HG02588 (cell line): Measurements from ENCODE around the gene ALK.

Experiments
- ATAC-seq: cut with Tn5 transposase; IDR thresholded peaks from one replicate; pipeline ENCODE4 v1.9.1; 2021; ENCODE audit warnings: mild to moderate bottlenecking, moderate library complexity; ENCODE audit not compliant: unreplicated experiment

Gene ALK

DNA sequence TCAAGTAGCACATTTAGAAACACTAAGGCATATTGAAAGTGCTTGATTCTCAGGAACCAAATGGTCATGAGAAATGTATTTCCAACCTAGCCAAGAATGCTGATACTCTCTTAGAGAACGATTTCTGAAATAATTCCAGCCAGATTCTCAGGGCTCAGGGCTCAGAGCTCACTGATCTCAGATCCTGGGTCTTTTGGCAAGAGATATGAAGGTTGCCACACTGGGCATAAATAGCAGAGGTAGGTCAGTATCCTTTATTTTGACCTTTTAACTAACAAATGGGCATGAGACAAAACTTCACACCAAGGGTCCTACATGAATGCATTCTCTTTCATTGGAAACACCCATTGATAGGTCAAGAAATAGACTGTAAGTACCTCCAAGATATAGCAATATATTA lies 364.1 kb downstream of the ALK start:
- no peak for ATAC-seq

DNA sequence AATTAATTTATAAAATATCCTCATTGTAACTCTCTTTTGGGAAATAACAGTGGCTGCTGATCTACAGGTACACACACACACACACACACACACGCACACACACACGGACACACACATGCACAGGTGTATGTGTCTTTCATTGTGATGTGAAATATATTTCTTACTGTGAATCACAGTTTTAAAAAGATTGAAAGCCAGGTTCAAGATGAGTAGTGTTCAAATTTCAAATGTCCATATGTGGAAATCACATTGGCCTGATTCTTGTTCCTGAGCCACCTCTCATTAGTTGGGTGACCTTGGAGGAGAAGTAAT lies 372.4 kb downstream of the ALK start:
- ATAC-seq: no peak

DNA sequence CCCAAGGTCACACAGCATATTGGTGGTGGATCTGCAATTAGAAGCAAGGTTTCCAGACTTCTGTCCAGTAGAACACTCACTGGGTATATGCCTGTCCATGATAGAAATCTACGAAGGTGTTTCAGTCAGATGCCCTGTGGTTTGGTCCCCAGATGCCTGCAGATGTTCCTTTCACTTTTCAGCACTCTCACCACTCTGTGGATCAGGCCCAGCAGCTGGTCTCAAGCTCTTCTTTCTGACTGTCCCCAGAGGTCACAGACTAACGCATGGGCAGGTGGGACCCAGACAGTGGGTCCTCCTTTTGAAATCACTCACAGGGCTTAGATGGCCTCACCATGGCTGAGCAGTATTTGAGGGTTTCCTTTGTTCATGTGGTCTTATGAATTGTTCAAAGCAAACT lies 376.5 kb downstream of the ALK start:
- no peak for ATAC-seq

DNA sequence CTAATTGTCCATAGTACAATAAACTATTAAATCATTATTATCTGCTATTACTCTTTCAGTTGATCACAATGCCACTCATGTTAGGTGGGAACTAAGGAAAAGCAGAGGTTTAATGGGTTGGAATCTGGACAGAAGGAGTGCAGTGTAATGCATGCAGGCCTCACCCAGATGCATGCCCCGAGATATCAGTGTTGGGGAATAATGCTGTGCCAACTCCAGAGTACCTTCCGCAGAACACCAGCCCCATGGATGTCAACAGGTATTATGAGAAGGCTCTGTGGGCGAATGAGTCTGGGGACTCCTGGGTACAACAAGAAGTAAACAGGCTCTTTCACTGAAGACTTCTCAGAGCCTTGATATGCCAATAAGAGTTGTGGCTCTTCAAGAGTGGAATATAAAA lies 377.4 kb downstream of the ALK start:
- ATAC-seq: no peak

- no peak for ATAC-seq
Observed at GRCh38 chr2:29535188-29535587, 386.2 kb downstream of the ALK start.

- ATAC-seq: no peak
Observed at GRCh38 chr2:29532436-29532835, 388.9 kb downstream of the ALK start.

DNA sequence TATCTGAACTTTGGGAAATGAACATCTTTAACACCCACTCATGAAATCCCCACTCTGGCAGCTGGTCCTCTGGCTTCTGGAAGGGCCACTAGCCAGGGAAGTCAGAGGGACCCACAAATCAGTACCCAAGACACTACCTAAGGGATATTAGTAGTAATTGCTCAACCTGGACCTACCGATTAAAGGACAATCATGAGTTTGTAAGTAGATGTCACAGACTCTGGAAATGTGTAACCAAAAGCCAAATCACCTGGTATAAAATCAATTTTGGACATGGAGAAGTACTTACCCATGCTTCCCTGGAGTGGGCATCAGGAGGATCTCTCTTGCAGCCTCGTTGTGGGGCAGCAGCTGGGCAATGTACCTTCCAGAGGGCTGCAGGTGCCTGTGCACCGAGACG lies 389.8 kb downstream of the ALK start:
- ATAC-seq: no peak

GRCh38 chr2:29530281-29530680 lies 391.1 kb downstream of the ALK start:
- ATAC-seq: no peak

- ATAC-seq: no peak
Observed at GRCh38 chr2:29528891-29529520, 392.4 kb downstream of the ALK start.

DNA sequence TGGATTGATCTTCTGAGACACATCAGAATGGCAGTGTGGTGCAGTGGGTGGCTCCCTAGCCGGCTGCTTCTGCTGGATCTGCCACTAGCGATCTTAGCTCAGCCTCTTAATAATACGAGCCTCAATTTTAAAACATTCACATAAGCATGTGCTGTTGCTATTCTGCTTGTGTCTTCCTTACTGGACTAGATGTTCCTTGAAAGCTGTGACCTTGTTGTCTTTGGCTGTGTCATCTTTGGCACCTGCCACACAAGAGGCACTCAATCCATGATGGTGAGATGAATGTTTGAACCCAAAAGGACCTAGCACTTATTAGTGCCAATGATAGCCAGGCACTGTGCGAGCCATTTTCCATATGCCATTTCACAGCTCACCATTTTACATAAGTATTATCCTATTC lies 393.0 kb downstream of the ALK start:
- no peak for ATAC-seq

GRCh38 chr2:29527947-29528346 lies 393.4 kb downstream of the ALK start:
- no peak for ATAC-seq

DNA sequence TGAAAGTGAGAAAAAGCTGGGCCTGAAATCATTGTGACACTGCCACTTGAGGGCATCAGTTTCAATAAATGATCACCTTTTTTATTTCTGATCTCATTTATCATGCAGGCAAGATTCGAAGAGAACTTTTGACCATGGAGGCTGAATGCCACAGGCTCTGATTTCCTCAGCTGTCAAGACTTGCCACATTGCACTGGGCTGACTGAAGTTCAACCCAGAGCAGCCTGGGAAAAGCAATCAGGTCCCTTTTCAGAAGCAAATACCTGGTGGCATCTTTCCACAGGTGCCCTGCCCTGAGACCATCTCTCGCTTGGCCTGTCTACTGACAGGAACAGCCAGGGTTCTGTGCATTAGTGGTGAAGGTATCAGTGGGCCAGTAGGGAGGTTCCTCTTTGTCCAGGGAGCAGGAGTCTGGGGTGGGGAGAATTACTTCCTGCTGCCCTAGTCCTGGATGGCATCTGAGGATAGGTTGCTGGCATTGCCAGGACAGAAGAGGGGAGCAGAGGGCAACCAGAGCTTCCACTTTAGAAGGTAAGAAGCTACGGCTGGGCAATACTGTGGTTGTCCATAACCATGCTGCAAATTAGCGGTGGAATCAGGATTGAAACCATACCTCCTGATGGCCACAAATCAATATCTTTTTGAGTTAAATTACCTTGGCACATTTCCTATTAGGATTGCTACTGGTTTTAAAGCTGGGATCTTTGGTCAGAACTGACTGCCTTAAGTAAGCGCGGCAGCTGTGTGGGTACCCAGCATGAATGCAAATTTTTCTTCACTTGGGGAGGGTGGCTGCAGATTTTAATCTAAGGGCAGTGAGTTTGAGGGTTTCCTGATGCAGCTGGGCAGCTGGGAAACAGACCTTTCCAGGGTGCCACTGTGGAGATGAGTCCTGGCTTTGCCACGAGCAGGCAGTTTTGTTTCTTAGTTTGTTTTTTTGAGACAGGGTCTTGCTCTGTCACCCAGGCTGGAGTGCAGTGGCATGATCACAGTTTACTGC lies 394.5 kb downstream of the ALK start:
- ATAC-seq: no peak

- ATAC-seq: no peak
Observed at GRCh38 chr2:29525921-29526320, 395.5 kb downstream of the ALK start.

- ATAC-seq: no peak
Observed at GRCh38 chr2:29524652-29525051, 396.7 kb downstream of the ALK start.

DNA sequence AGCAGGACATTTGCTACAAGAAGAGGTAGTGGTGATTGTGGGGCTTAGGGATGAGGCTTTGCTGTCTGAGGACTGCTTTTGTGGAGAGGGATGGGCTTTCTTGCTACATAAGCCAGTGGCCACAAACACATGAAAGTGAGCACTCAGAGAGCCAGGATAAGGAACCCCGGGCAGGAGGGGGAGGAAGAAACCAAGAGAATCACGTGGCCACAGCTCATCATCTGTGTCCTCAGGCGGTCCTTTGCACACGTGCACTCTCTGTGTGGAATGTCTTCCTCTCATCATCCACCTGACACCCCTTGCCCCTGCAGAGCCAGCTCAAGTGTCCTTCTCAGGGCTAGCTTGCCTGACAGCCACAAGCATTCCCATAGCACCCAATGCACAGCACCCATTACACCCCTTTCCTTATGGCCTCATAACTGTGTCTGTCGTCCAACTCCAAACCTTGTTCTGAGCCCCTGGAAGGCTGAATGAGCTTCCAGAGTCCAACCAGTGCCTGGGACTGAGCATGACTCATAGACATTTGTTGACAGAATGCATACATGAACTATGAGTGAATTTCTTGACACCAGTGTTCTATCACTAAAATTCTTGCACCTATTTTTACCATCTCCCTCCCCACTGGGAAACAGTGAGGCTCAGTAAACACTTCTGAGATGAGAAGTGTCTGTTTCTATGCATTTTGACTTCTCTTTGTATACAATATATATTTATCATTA lies 398.3 kb downstream of the ALK start:
- ATAC-seq: no peak

DNA sequence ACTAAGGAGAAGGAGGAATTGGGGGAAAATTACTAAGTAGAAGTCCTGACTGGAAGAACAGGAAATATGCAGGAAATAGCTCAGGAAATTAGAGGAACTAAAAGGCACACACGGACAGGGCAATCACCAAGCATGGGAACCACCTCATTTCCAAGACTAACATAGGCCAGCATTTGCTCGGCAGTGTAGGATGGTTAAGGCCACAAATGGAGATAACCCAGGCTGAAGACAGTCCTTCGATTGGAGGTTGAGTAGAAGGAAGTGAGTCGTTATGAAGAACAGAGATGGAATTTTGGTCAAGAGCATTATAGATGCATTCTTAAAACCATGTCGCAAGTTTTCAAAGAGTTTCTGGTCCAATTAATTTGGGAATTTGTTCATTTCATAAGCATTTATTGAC lies 401.4 kb downstream of the ALK start:
- no peak for ATAC-seq

- ATAC-seq: no peak
Observed at GRCh38 chr2:29519338-29519925, 402.0 kb downstream of the ALK start.

DNA sequence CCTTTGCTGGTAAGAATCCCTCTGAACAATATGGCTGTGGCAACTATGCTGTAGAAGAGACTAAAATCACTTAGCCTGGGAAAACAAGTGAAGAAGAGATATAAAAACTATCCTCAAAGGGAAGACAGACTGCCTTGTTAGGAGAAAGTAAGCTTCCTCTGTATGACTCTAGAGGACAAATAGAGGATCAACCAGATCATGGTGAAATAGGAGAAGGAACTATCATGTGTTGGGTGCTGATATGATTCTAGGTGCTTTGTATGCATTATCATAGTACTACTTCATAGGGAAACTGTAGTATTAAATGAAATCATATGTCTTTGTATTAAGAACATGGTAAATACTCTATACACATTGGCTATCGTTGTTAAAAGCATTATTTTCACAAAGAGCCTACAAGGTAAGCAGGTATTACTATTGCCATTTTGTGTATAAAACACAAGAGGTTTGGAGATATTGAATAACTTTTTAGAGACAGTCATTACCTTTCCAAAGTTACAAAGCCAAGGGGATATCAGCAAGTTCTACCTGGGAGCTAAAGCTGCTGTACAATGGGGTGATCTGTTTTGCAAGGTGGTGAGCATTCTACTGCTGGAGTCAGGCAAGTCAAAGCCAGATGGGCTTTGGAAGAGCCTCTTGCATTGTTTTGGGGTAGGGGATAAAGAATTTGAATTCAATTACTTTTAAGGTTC lies 402.6 kb downstream of the ALK start:
- no peak for ATAC-seq

DNA sequence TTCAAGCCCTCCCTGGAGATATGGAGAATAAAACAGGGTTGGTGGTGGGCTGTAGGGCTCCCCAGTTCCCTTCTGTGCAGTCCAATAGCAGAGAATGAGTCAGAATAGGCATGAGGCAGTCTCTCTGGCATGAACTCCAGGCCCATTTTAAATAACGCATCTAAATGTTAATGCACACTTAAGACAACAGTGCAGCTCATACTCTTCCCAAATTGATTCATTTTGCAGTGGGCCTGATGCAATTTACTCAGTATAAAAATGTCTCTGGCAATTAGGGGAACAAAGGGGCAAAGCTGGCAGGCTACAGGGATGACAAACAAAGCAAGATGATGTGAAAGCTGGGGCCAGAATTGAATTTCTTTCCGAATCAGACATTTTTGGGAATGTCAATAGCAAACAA lies 403.4 kb downstream of the ALK start:
- no peak for ATAC-seq

DNA sequence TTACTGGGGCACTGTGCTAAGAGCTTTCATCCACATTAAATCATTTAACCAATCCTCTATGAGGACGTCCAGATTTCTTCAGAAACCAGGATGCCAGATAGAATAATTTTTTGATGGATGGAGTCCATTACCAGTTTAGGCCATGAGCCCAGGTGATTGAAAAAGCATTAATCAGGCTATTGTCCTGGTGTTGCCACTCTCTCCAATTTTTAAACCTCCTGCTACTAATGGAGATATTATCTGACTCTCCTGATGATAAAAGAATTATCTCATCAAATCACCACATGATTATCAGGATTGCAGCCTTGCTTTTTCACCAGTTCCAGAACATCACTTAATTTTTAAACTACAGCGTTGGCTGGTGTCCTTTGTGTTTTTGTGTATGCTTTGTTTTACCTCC lies 404.0 kb downstream of the ALK start:
- ATAC-seq: no peak

DNA sequence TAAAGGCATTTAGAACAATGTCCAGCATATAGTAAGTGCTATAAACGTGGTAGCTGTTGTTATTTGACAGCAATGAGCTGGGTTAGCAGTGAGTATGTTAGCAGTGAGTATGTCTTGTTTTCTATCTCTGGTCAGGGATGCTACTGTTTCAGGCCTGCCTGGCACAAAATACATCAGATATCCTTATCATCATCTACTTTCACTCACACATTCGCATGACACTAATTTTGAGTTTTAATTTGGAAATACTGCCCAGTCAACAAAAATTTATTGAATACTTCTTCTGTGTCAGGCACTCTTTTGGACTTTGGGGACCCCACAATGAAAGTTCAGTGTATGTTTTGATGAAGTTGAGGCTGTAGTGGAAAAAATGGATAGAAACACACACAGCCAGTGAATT lies 404.6 kb downstream of the ALK start:
- ATAC-seq: no peak
